ENCODE measurements around the gene ALX1.

GRCh38 chr12:85277900-85278597 lies 2.0 kb upstream of the ALX1 start:
- TF ChIP-seq EZH2 (IDR thresholded peaks at IDR 0.05; ENCODE audit: low read length, unreplicated experiment) (no peak), CTCF (conservative IDR thresholded peaks at IDR 0.05; ENCODE audit: low read depth, low read length) (no peak), EZH2phosphoT487 (IDR thresholded peaks at IDR 0.05; ENCODE audit: borderline replicate concordance, low read length) (no peak)
